Measurements from ENCODE around the gene ABO. TPM values are rescaled to one million over a fixed set of nuclear protein-coding genes. Genes with fewer than 3 reads are reported as not detected.
A peak's percentile ranks its signal among the peaks of the same experiment; 100 is the strongest.

Gene ABO
- total and polyA plus RNA-seq, 9 of the 15 experiments (the other 6 are each of a cell fraction or from before 2014, with no cell fraction given): 5.0 to 21.9 (median 11.9) TPM

GRCh38 chr9:133284362-133284761, 9.4 kb upstream of the ABO start:
- in situ Hi-C loops (cut with MboI): no loop called here
- intact Hi-C loops (cut with micrococcal nuclease): no loop called here
- H3K9me1 ChIP-seq (ENCODE audit: control insufficient read depth, insufficient read depth, low read length): no peaks in the 10 kb centered on the region
- TF ChIP-seq HEY1 (CRISPR knock-in tag; IDR thresholded peaks at IDR 0.05; ENCODE audit: borderline replicate concordance) (no peak), ATF1 (CRISPR knock-in tag; IDR thresholded peaks at IDR 0.05) (no peak), ATF1 (tag; IDR thresholded peaks at IDR 0.05) (no peak), MIER1 (IDR thresholded peaks at IDR 0.05; ENCODE audit: low read depth) (no peak), CBFA2T3 (IDR thresholded peaks at IDR 0.05) (no peak), SMARCC2 (IDR thresholded peaks at IDR 0.05; ENCODE audit: low read depth) (no peak), PHF8 (IDR thresholded peaks at IDR 0.05; ENCODE audit: borderline replicate concordance, low read length) (no peak), SMARCA5 (IDR thresholded peaks at IDR 0.05) (no peak), E2F6 (IDR thresholded peaks at IDR 0.05; ENCODE audit: borderline replicate concordance in 1 of 2, extremely low read depth in 1 of 2, insufficient read depth in 1 of 2, insufficient read length in 1 of 2, low read depth in 1 of 2, low read length in 1 of 2, poor library complexity in 1 of 2, severe bottlenecking in 1 of 2) (peak; percentile 53 to 80), KDM1A (IDR thresholded peaks at IDR 0.05) (peak in 1 of 2 experiments; percentile 7; a peak in 1 of 4 replicates), MAFF (IDR thresholded peaks at IDR 0.05; ENCODE audit: low read length) (no peak), HDAC3 (IDR thresholded peaks at IDR 0.05; ENCODE audit: borderline replicate concordance, partially characterized antibody) (no peak), PKNOX1 (IDR thresholded peaks at IDR 0.05) (peak; percentile 69)
- no peaks in the 10 kb centered on the region for H4K20me1 ChIP-seq (replicated peaks; ENCODE audit: control insufficient read depth, insufficient read depth, low read length)
- ATAC-seq (no peak; the same call in 2 of the 3 replicates), FAIRE-seq (no peak), DNase-seq (ENCODE audit: extremely low read depth in 1 of 4, low spot score in 3 of 4) (no peak)
- ChIA-PET POLR2A (interaction anchor here (0.8 to 0.9 kb wide), 3 partner anchors 9 to 16 kb away, joined by 3 to 7 read pairs (median 4); no protein-coding TSS in a partner anchor), CTCF (ENCODE audit: low intra/inter-chr PET ratio) (no interaction called here)
- H3K4me1 ChIP-seq (replicated peaks in 1 of 2; ENCODE audit: control insufficient read depth in 2 of 2, insufficient read depth in 2 of 2, low read length in 2 of 2): peaks cover 33 to 43% of the 10 kb centered on the region in 2 experiments
- no peaks in the 10 kb centered on the region for H3K79me2 ChIP-seq (ENCODE audit: control insufficient read depth, insufficient read depth, low read length)
- H3K4me2 ChIP-seq (ENCODE audit: insufficient read depth, low read length): no peak overlapping the region; the same call in 1 of the 2 replicates
- no peaks in the 10 kb centered on the region for H3K36me3 ChIP-seq (ENCODE audit: control insufficient read depth, insufficient read depth, low read length)
- H3K27ac ChIP-seq (ENCODE audit: extremely low read depth, low read depth, low read length): no peak overlapping the region
- no peak overlapping the region for H3K9ac ChIP-seq (ENCODE audit: insufficient read depth in 1 of 2, low read depth in 2 of 2, low read length in 2 of 2)
- WGBS (ENCODE audit: insufficient coverage, low coverage, missing lambda C conversion rate): 79% methylated on average over 8 of the region's 8 CpGs
- H3K9me3 ChIP-seq (replicated peaks; ENCODE audit: control insufficient read depth, insufficient read depth, low read depth, low read length): peaks cover 3% of the 10 kb centered on the region; the same call in 1 of the 2 replicates
- H3K27me3 ChIP-seq (ENCODE audit: control insufficient read depth in 2 of 2, insufficient read depth in 2 of 2, low read length in 2 of 2): no peaks in the 10 kb centered on the region
- no peak overlapping the region for H3K4me3 ChIP-seq
- no peak overlapping the region for H2AFZ ChIP-seq (ENCODE audit: low read depth, low read length)
- BruUV-seq (replicated peaks): no TSS peak

Data from K562 (cell line).